ENCODE data around the gene SDC1.

SDC1 gene

GRCh38 chr2:20213651-20214565 lies 11.0 kb downstream of the SDC1 start:
- DNase-seq: no peak

GRCh38 chr2:20212871-20213503 lies 11.9 kb downstream of the SDC1 start:
- no peak for DNase-seq

- no peak for DNase-seq
Observed at GRCh38 chr2:20212459-20212870, 12.5 kb downstream of the SDC1 start.

- no peak for DNase-seq
Observed at GRCh38 chr2:20211860-20212458, 13.0 kb downstream of the SDC1 start.

- no peak for DNase-seq
Observed at GRCh38 chr2:20211420-20211819, 13.5 kb downstream of the SDC1 start.

- DNase-seq: no peak
Observed at GRCh38 chr2:20210462-20210861, 14.5 kb downstream of the SDC1 start.

GRCh38 chr2:20209373-20210109 lies 15.4 kb downstream of the SDC1 start:
- DNase-seq: no peak

GRCh38 chr2:20208476-20208859 lies 16.5 kb downstream of the SDC1 start:
- DNase-seq: no peak

GRCh38 chr2:20207051-20207450 lies 17.9 kb downstream of the SDC1 start:
- DNase-seq: no peak

- DNase-seq: no peak
Observed at GRCh38 chr2:20205915-20206524, 18.9 kb downstream of the SDC1 start.

- no peak for DNase-seq
Observed at GRCh38 chr2:20205069-20205468, 19.9 kb downstream of the SDC1 start.

GRCh38 chr2:20203521-20204225 lies 21.3 kb downstream of the SDC1 start:
- no peak for DNase-seq

- no peak for DNase-seq
Observed at GRCh38 chr2:20203072-20203471, 21.9 kb downstream of the SDC1 start.

- DNase-seq: no peak
Observed at GRCh38 chr2:20201671-20202070, 23.3 kb downstream of the SDC1 start.

- DNase-seq: no peak
Observed at GRCh38 chr2:20200697-20201555, 24.0 kb downstream of the SDC1 start.

GRCh38 chr2:20199633-20200270 lies 25.2 kb downstream of the SDC1 start:
- no peak for DNase-seq

- DNase-seq: no peak
Observed at GRCh38 chr2:20198796-20199632, 25.9 kb downstream of the SDC1 start.

- DNase-seq: no peak
Observed at GRCh38 chr2:20198001-20198400, 26.9 kb downstream of the SDC1 start.

- no peak for DNase-seq
Observed at GRCh38 chr2:20197192-20197591, 27.7 kb downstream of the SDC1 start.
